ENCODE results near the gene DTHD1. TPM values are rescaled to one million over a fixed set of nuclear protein-coding genes. Genes with fewer than 3 reads are reported as not detected.

The DTHD1 gene
- total and polyA plus RNA-seq, 4 donors, result 0.06 to 0.42 (median 0.07) TPM; not detected in 1

GRCh38 chr4:36388710-36389109, 107.3 kb downstream of the DTHD1 start:
- Histone ChIP-seq H3K4me1 (ENCODE audit: control insufficient read depth in 4 of 4, insufficient read depth in 4 of 4, low read length in 3 of 4) (no peaks in the 10 kb centered on the region), H3K27ac (ENCODE audit: low read depth in 1 of 2, low read length in 2 of 2) (no peak overlapping the region), H3K9ac (ENCODE audit: low read depth in 1 of 2, low read length in 2 of 2) (no peak overlapping the region), H3K27me3 (ENCODE audit: control insufficient read depth in 4 of 4, insufficient read depth in 4 of 4, low read length in 3 of 4) (peaks cover 0 to 2% (median 0%) of the 10 kb centered on the region in 4 donors), H3K36me3 (ENCODE audit: control insufficient read depth in 4 of 4, insufficient read depth in 3 of 4, low read depth in 1 of 4, low read length in 3 of 4) (no peaks in the 10 kb centered on the region), H3K4me3 (ENCODE audit: low read depth in 1 of 3, low read length in 3 of 3) (no peak overlapping the region), H3K9me3 (ENCODE audit: control insufficient read depth in 4 of 4, low read length in 3 of 4) (no peaks in the 10 kb centered on the region)
- DNase-seq (ENCODE audit: low spot score), result no peak
- no peak for TF ChIP-seq GABPA (IDR thresholded peaks at IDR 0.05 in 1 of 2, conservative IDR thresholded peaks at IDR 0.05 in 1 of 2)
- WGBS, result 27% methylated on average over 5 of the region's 5 CpGs

- DNase-seq (ENCODE audit: low spot score), result no peak
- no peak overlapping the region for H3K27ac ChIP-seq (ENCODE audit: low read depth in 1 of 2, low read length in 2 of 2)
- TF ChIP-seq FOXA2 (IDR thresholded peaks at IDR 0.05) (no peak), HNF4A (conservative IDR thresholded peaks at IDR 0.05) (no peak), GABPA (IDR thresholded peaks at IDR 0.05 in 1 of 2, conservative IDR thresholded peaks at IDR 0.05 in 1 of 2) (no peak), NR2F2 (IDR thresholded peaks at IDR 0.05) (no peak), EGR1 (IDR thresholded peaks at IDR 0.05; ENCODE audit: low read depth in 2 of 2) (no peak), FOXA1 (IDR thresholded peaks at IDR 0.05) (no peak), HNF4G (IDR thresholded peaks at IDR 0.05) (no peak)
- TF ChIP-seq, protein P1, sequence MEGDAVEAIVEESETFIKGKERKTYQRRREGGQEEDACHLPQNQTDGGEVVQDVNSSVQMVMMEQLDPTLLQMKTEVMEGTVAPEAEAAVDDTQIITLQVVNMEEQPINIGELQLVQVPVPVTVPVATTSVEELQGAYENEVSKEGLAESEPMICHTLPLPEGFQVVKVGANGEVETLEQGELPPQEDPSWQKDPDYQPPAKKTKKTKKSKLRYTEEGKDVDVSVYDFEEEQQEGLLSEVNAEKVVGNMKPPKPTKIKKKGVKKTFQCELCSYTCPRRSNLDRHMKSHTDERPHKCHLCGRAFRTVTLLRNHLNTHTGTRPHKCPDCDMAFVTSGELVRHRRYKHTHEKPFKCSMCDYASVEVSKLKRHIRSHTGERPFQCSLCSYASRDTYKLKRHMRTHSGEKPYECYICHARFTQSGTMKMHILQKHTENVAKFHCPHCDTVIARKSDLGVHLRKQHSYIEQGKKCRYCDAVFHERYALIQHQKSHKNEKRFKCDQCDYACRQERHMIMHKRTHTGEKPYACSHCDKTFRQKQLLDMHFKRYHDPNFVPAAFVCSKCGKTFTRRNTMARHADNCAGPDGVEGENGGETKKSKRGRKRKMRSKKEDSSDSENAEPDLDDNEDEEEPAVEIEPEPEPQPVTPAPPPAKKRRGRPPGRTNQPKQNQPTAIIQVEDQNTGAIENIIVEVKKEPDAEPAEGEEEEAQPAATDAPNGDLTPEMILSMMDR (IDR thresholded peaks at IDR 0.05; ENCODE audit: low read depth, low read length, missing input control), result no peak
- TF ChIP-seq, protein P2, sequence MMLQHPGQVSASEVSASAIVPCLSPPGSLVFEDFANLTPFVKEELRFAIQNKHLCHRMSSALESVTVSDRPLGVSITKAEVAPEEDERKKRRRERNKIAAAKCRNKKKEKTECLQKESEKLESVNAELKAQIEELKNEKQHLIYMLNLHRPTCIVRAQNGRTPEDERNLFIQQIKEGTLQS (IDR thresholded peaks at IDR 0.05), result no peak
- TF ChIP-seq, protein P3, sequence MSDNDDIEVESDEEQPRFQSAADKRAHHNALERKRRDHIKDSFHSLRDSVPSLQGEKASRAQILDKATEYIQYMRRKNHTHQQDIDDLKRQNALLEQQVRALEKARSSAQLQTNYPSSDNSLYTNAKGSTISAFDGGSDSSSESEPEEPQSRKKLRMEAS (IDR thresholded peaks at IDR 0.05), result no peak
- H3K27me3 ChIP-seq (ENCODE audit: control insufficient read depth in 4 of 4, insufficient read depth in 4 of 4, low read length in 3 of 4), result peaks cover 0 to 5% (median 0%) of the 10 kb centered on the region in 4 donors
- H3K36me3 ChIP-seq (ENCODE audit: control insufficient read depth in 4 of 4, insufficient read depth in 3 of 4, low read depth in 1 of 4, low read length in 3 of 4), result no peaks in the 10 kb centered on the region
- H3K9me3 ChIP-seq (ENCODE audit: control insufficient read depth in 4 of 4, low read length in 3 of 4), result no peaks in the 10 kb centered on the region
- H3K4me3 ChIP-seq (ENCODE audit: low read depth in 1 of 3, low read length in 3 of 3), result no peak overlapping the region
- H3K4me1 ChIP-seq (ENCODE audit: control insufficient read depth in 4 of 4, insufficient read depth in 4 of 4, low read length in 3 of 4), result no peaks in the 10 kb centered on the region
- 94% methylated on average over 2 of the region's 2 CpGs for WGBS
- no peak overlapping the region for H3K9ac ChIP-seq (ENCODE audit: low read depth in 1 of 2, low read length in 2 of 2)
These were observed 110.0 kb downstream of the DTHD1 start for GRCh38 chr4:36391411-36391810.

GRCh38 chr4:36392024-36392423, 110.6 kb downstream of the DTHD1 start:
- H3K9ac ChIP-seq (ENCODE audit: low read depth in 1 of 2, low read length in 2 of 2), result no peak overlapping the region
- no peaks in the 10 kb centered on the region for H3K9me3 ChIP-seq (ENCODE audit: control insufficient read depth in 4 of 4, low read length in 3 of 4)
- WGBS, result 73% methylated on average over 1 of the region's 1 CpG
- TF ChIP-seq, protein P3 (IDR thresholded peaks at IDR 0.05), result no peak
- no peak for TF ChIP-seq HNF4A (conservative IDR thresholded peaks at IDR 0.05)
- TF ChIP-seq FOXA2 (IDR thresholded peaks at IDR 0.05), result no peak
- no peak for TF ChIP-seq GABPA (IDR thresholded peaks at IDR 0.05 in 1 of 2, conservative IDR thresholded peaks at IDR 0.05 in 1 of 2)
- no peak for TF ChIP-seq EGR1 (IDR thresholded peaks at IDR 0.05; ENCODE audit: low read depth in 2 of 2)
- TF ChIP-seq TAF1 (conservative IDR thresholded peaks at IDR 0.05), result no peak
- TF ChIP-seq RAD21 (IDR thresholded peaks at IDR 0.05), result no peak
- TF ChIP-seq, protein P4, sequence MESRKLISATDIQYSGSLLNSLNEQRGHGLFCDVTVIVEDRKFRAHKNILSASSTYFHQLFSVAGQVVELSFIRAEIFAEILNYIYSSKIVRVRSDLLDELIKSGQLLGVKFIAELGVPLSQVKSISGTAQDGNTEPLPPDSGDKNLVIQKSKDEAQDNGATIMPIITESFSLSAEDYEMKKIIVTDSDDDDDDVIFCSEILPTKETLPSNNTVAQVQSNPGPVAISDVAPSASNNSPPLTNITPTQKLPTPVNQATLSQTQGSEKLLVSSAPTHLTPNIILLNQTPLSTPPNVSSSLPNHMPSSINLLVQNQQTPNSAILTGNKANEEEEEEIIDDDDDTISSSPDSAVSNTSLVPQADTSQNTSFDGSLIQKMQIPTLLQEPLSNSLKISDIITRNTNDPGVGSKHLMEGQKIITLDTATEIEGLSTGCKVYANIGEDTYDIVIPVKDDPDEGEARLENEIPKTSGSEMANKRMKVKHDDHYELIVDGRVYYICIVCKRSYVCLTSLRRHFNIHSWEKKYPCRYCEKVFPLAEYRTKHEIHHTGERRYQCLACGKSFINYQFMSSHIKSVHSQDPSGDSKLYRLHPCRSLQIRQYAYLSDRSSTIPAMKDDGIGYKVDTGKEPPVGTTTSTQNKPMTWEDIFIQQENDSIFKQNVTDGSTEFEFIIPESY (IDR thresholded peaks at IDR 0.05), result no peak
- H3K27me3 ChIP-seq (ENCODE audit: control insufficient read depth in 4 of 4, insufficient read depth in 4 of 4, low read length in 3 of 4), result peaks cover 0 to 5% (median 0%) of the 10 kb centered on the region in 4 donors
- no peak overlapping the region for H3K27ac ChIP-seq (ENCODE audit: low read depth in 1 of 2, low read length in 2 of 2)
- no peaks in the 10 kb centered on the region for H3K36me3 ChIP-seq (ENCODE audit: control insufficient read depth in 4 of 4, insufficient read depth in 3 of 4, low read depth in 1 of 4, low read length in 3 of 4)
- H3K4me1 ChIP-seq (ENCODE audit: control insufficient read depth in 4 of 4, insufficient read depth in 4 of 4, low read length in 3 of 4), result no peaks in the 10 kb centered on the region
- DNase-seq (ENCODE audit: low spot score), result no peak
- no peak overlapping the region for H3K4me3 ChIP-seq (ENCODE audit: low read depth in 1 of 3, low read length in 3 of 3)

All from liver (tissue), 9 donors.